ENCODE measurements around the gene NFS1. TPM values are rescaled to one million over a fixed set of nuclear protein-coding genes. Genes with fewer than 3 reads are reported as not detected.

Gene NFS1
- total and polyA plus RNA-seq, 2 donors from 2014 or later: 31.5 to 71.2 TPM

DNA sequence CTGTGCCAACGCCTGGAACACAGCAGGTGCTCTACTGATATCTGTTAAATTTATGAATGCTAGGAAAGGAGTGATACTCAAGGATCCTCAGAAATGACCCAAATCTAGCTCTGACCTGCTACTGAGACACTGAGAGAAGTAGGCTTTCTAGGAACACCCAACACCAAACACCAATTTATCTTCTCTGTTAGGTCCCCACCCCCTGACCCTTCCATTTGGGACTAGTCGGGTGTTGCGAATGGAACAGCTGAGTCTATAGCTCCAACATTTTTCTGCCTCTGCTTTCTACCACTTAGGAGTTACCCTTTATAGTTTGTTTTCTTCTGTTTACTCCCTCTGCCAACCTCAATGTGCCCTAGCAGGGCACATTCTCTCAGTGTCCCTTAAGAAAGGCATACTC is 58.4 kb downstream of the NFS1 start:
- intact Hi-C loops (cut with DNase I): no loop called here
- Histone ChIP-seq H3K27ac (ENCODE audit: low read depth in 2 of 2, low read length in 2 of 2) (no peak overlapping the region), H3K9ac (ENCODE audit: low read length in 3 of 3) (no peak overlapping the region), H3K27me3 (ENCODE audit: control insufficient read depth, insufficient read depth, low read length) (no peaks in the 10 kb centered on the region), H3K9me3 (ENCODE audit: control insufficient read depth in 2 of 3, insufficient read depth in 1 of 3, low read length in 3 of 3) (no peaks in the 10 kb centered on the region), H3K4me3 (ENCODE audit: low read length in 3 of 3) (no peak overlapping the region), H3K4me1 (ENCODE audit: control insufficient read depth in 2 of 3, insufficient read depth in 2 of 3, low read depth in 1 of 3, low read length in 3 of 3) (no peaks in the 10 kb centered on the region), H3K36me3 (ENCODE audit: control insufficient read depth in 2 of 3, insufficient read depth in 3 of 3, low read length in 3 of 3) (no peaks in the 10 kb centered on the region)
- FAIRE-seq: no peak
- TF ChIP-seq, protein P1, sequence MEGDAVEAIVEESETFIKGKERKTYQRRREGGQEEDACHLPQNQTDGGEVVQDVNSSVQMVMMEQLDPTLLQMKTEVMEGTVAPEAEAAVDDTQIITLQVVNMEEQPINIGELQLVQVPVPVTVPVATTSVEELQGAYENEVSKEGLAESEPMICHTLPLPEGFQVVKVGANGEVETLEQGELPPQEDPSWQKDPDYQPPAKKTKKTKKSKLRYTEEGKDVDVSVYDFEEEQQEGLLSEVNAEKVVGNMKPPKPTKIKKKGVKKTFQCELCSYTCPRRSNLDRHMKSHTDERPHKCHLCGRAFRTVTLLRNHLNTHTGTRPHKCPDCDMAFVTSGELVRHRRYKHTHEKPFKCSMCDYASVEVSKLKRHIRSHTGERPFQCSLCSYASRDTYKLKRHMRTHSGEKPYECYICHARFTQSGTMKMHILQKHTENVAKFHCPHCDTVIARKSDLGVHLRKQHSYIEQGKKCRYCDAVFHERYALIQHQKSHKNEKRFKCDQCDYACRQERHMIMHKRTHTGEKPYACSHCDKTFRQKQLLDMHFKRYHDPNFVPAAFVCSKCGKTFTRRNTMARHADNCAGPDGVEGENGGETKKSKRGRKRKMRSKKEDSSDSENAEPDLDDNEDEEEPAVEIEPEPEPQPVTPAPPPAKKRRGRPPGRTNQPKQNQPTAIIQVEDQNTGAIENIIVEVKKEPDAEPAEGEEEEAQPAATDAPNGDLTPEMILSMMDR (IDR thresholded peaks at IDR 0.05; ENCODE audit: borderline replicate concordance, extremely low read depth, insufficient read depth): no peak
- no peak for DNase-seq

DNA sequence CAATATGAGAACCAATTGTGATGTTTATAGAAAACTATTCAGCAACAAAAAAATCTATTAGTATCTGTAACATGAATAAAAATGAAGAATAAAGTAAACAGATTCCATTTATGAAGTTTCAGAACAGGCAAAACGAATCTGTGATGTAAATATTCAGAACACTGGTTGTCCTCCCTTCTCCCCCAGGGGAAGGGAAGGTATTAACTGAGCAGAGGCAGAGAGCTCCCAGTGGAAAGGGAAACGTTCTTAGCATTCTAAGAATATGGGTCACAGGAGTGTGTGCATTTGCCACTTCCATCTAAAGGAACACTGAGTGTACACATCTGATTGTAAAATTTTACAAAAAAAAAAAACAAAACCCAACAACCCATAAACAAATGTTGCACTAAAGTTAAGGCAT is 60.4 kb downstream of the NFS1 start:
- TF ChIP-seq, protein P1 (IDR thresholded peaks at IDR 0.05; ENCODE audit: borderline replicate concordance, extremely low read depth, insufficient read depth): no peak
- Histone ChIP-seq H3K4me3 (ENCODE audit: low read length in 3 of 3) (no peak overlapping the region), H3K9me3 (ENCODE audit: control insufficient read depth in 2 of 3, insufficient read depth in 1 of 3, low read length in 3 of 3) (no peaks in the 10 kb centered on the region), H3K27me3 (ENCODE audit: control insufficient read depth, insufficient read depth, low read length) (no peaks in the 10 kb centered on the region), H3K36me3 (ENCODE audit: control insufficient read depth in 2 of 3, insufficient read depth in 3 of 3, low read length in 3 of 3) (no peaks in the 10 kb centered on the region), H3K4me1 (ENCODE audit: control insufficient read depth in 2 of 3, insufficient read depth in 2 of 3, low read depth in 1 of 3, low read length in 3 of 3) (peaks cover 0 to 3% (median 0%) of the 10 kb centered on the region in 3 donors), H3K9ac (ENCODE audit: low read length in 3 of 3) (no peak overlapping the region), H3K27ac (ENCODE audit: low read depth in 2 of 2, low read length in 2 of 2) (no peak overlapping the region)
- intact Hi-C loops (cut with DNase I): no loop called here
- FAIRE-seq: no peak
- no peak for DNase-seq

DNA sequence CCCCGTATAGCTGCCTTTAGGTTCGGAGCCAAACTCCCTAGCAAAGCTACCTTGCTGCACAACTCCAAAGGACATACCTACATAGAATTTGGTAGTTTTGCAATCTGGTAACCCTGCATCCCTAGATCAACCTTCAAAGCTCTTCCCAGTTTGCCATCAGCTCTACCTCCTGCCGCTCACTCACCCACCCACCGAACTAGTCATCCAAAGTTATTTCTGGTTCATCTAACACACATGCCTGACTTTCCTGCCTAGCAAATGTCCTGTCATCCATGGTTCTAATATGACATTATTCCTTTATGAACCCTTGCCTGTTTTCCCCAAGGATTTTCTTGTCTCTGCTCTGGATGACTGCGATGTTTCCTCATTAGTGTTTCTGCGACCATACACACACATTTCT is 61.9 kb downstream of the NFS1 start:
- Histone ChIP-seq H3K36me3 (ENCODE audit: control insufficient read depth in 2 of 3, insufficient read depth in 3 of 3, low read length in 3 of 3) (no peaks in the 10 kb centered on the region), H3K9ac (ENCODE audit: low read length in 3 of 3) (no peak overlapping the region), H3K9me3 (ENCODE audit: control insufficient read depth in 2 of 3, insufficient read depth in 1 of 3, low read length in 3 of 3) (no peaks in the 10 kb centered on the region), H3K4me1 (ENCODE audit: control insufficient read depth in 2 of 3, insufficient read depth in 2 of 3, low read depth in 1 of 3, low read length in 3 of 3) (peaks cover 0 to 3% (median 0%) of the 10 kb centered on the region in 3 donors), H3K27me3 (ENCODE audit: control insufficient read depth, insufficient read depth, low read length) (no peaks in the 10 kb centered on the region), H3K4me3 (ENCODE audit: low read length in 3 of 3) (no peak overlapping the region), H3K27ac (ENCODE audit: low read depth in 2 of 2, low read length in 2 of 2) (no peak overlapping the region)
- no peak for DNase-seq
- no peak for FAIRE-seq
- intact Hi-C loops (cut with DNase I): no loop called here
- TF ChIP-seq, protein P1 (IDR thresholded peaks at IDR 0.05; ENCODE audit: borderline replicate concordance, extremely low read depth, insufficient read depth): no peak

DNA sequence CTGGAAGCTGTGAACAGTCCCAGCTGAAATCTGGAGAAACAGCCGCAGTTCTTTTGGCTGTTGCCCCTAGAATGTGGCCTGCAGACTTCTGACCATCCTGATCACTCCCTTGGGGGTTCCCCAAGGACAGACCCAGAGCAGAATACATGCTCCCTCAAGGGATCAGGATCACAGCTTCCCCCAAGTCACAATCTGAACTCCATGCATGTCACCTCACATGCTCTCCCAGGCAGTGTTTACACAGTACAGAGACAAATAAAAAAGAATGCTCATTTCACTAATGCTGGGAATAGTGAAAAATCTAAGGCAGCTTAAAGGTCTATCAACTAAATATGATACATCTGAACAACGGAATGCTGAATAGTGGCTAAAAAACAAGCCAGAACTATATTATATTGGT is 63.1 kb downstream of the NFS1 start:
- no peak overlapping the region for H3K27ac ChIP-seq (ENCODE audit: low read depth in 2 of 2, low read length in 2 of 2)
- no peak overlapping the region for H3K4me3 ChIP-seq (ENCODE audit: low read length in 3 of 3)
- no peaks in the 10 kb centered on the region for H3K27me3 ChIP-seq (ENCODE audit: control insufficient read depth, insufficient read depth, low read length)
- peaks cover 0 to 3% (median 0%) of the 10 kb centered on the region in 3 donors for H3K4me1 ChIP-seq (ENCODE audit: control insufficient read depth in 2 of 3, insufficient read depth in 2 of 3, low read depth in 1 of 3, low read length in 3 of 3)
- no peak overlapping the region for H3K9ac ChIP-seq (ENCODE audit: low read length in 3 of 3)
- no peak for DNase-seq
- FAIRE-seq: no peak
- no peaks in the 10 kb centered on the region for H3K9me3 ChIP-seq (ENCODE audit: control insufficient read depth in 2 of 3, insufficient read depth in 1 of 3, low read length in 3 of 3)
- H3K36me3 ChIP-seq (ENCODE audit: control insufficient read depth in 2 of 3, insufficient read depth in 3 of 3, low read length in 3 of 3): peaks cover 0 to 5% (median 0%) of the 10 kb centered on the region in 3 donors
- TF ChIP-seq, protein P1 (IDR thresholded peaks at IDR 0.05; ENCODE audit: borderline replicate concordance, extremely low read depth, insufficient read depth): no peak
- intact Hi-C loops (cut with DNase I): no loop called here

Data from kidney (tissue), 14 donors.